SH-SY5Y (cell line): ENCODE results near the gene INSR.

Experiments used
- GATA2 ChIP-seq: IDR thresholded peaks from 2 replicates; pipeline ENCODE4 v1.6.1; 2011; ENCODE audit warnings: mild to moderate bottlenecking, low read depth, low read length
- GATA3 ChIP-seq: IDR thresholded peaks from 2 replicates; pipeline ENCODE4 v1.6.1; 2011; ENCODE audit warnings: low read depth, mild to moderate bottlenecking, low read length, moderate library complexity

The INSR gene

GRCh38 chr19:7268705-7269098, 25.5 kb downstream of the INSR start:
- TF ChIP-seq GATA3 (no peak), GATA2 (no peak)

GRCh38 chr19:7267792-7268704, 26.2 kb downstream of the INSR start:
- TF ChIP-seq GATA3 (no peak), GATA2 (no peak)

- no peak for TF ChIP-seq GATA2
- no peak for TF ChIP-seq GATA3
Observed at GRCh38 chr19:7266832-7267231, 27.4 kb downstream of the INSR start.

- no peak for TF ChIP-seq GATA2
- TF ChIP-seq GATA3 = no peak
Observed at GRCh38 chr19:7265963-7266362, 28.3 kb downstream of the INSR start.

- TF ChIP-seq GATA2 (no peak), GATA3 (no peak)
Observed at GRCh38 chr19:7264858-7265257, 29.4 kb downstream of the INSR start.

GRCh38 chr19:7263521-7263920, 30.7 kb downstream of the INSR start:
- TF ChIP-seq GATA2 (no peak), GATA3 (no peak)

GRCh38 chr19:7263066-7263465, 31.1 kb downstream of the INSR start:
- no peak for TF ChIP-seq GATA2
- no peak for TF ChIP-seq GATA3

- no peak for TF ChIP-seq GATA2
Observed at GRCh38 chr19:7262470-7262869, 31.7 kb downstream of the INSR start.

GRCh38 chr19:7260161-7260560, 34.1 kb downstream of the INSR start:
- no peak for TF ChIP-seq GATA2
- no peak for TF ChIP-seq GATA3

GRCh38 chr19:7258840-7259395, 35.3 kb downstream of the INSR start:
- no peak for TF ChIP-seq GATA3
- no peak for TF ChIP-seq GATA2

GRCh38 chr19:7258041-7258839, 36.0 kb downstream of the INSR start:
- TF ChIP-seq GATA3 (no peak), GATA2 (no peak)

GRCh38 chr19:7257148-7258040, 36.8 kb downstream of the INSR start:
- TF ChIP-seq GATA2 (no peak), GATA3 (no peak)

GRCh38 chr19:7255631-7256030, 38.6 kb downstream of the INSR start:
- TF ChIP-seq GATA2 (no peak), GATA3 (no peak)
